Urothelium cell line (cell line): ENCODE results near the gene IDNK.
"Not testable (repeated sequence)": the region's sequence is repeated elsewhere in the genome, so short reads cannot be mapped to it uniquely, and the experiment has no call there.

Experiments
- DNase-seq: peaks from one replicate; pipeline ENCODE4 v3.0.0; 2011; ENCODE audit warnings: low spot score, mixed read lengths
- FAIRE-seq: peaks from 2 replicates; lab custom pipeline; 2011; peaks lifted over from hg19 to GRCh38; lab: Jason Lieb, UNC

IDNK gene

GRCh38 chr9:83622939-83623678 lies at the start of gene IDNK:
Gene IDNK (plus strand): TSS chr9:83623143. CDS start chr9:83623172, 29 bp downstream.
- FAIRE-seq (no peak), DNase-seq (peak; percentile 46)

DNA sequence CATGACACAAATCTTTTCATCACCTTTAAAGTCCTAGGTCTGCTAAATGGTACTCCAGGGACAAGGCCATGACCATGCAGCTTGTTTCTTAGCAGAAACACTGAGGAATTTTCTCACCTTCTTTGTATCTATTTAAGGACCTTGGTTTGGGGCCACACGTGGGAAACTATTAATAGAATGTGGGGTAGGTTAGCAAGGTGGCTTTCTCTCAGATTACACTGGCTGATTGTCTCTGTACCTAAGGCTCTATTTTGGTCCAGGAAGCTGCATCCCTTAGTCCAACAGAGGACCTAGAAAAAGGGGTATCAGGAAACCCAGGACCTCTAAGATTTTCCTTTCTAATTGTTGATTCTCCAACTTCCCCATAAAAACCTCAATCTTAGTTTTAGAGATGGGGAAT lies 48.5 kb upstream of the IDNK start:
- no peak for DNase-seq
- FAIRE-seq: no peak

DNA sequence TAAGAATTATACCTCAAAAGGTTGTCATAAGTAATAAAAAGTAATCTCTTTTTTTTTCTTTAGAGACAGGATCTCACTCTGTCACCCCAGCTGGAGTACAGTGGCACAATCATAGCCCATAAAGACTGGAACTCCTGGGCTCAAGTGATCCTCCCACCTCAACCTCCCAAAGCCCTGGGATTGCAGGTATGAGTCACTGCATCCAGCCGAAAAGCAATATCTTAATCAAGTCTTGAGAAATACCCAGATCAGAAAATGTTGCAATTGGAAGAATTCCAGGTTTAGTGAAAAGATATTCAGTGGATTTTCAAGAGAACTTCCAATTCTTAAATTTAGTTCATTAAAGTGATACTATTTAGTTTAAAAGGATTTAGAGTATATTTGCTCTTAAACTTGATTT lies 40.9 kb upstream of the IDNK start:
- DNase-seq: no peak
- FAIRE-seq: no peak

GRCh38 chr9:83583151-83584014 lies 39.6 kb upstream of the IDNK start:
- FAIRE-seq (no peak), DNase-seq (peak; percentile 57)

DNA sequence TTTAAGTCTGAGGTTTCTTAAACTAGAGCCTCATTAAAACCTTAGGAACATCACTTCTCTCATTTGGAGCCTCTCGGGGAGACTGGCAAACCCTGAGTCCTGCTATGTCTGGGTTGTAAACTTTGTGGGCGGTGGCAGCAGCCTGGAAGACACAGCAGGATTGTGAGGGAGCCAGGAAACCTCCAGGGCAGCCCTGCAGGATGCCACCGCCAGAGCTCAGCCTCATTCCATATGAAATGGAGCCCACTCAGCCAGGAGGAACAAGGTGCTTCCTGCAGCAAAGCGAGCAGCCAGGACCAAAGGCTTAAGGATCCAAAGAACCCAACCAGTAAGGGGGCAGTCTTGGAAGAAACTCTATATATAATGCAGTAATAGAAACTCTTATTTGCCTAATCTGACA lies 37.9 kb upstream of the IDNK start:
- FAIRE-seq (no peak), DNase-seq (no peak)

DNA sequence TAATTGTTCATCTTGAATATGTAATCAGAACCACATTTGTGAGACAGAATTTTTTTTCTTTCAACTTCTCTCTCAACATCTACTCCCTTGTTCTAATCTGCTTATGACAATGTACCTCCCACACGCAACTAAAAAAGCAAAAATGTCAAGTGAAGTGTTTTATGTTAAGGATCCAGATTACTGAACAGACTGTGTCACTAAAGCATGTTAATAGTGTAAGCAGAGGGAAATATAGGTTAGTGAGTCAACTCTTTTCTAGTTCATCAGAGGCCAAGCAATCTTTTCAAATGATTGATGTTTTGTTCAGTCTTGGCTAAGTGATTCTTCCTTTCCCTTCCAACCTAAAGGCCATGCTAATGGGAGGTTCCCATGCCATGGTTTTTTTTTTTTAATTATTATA lies 34.7 kb upstream of the IDNK start:
- FAIRE-seq (no peak), DNase-seq (no peak)

GRCh38 chr9:83596899-83597504 lies 25.9 kb upstream of the IDNK start:
- peak; percentile 52 for DNase-seq
- no peak for FAIRE-seq

DNA sequence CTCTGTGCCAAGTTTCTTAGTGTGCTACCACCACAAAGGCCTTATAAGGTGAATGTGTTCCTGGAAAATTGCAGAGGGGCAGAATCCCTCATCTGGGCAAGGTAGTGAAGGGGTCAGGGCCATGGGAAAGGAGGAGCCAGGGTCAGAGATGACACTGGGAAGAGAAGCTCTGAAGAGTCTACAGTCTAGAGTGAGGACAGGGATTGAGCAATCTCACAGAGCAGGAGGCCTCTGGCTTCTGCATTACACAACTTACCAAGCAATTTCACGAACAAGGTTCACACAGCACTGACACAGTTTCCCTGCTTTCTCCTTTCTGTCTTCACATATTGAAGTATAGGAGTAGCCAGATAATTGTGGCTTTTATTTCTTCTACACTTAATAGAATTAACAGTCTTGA lies 24.5 kb upstream of the IDNK start:
- FAIRE-seq (no peak), DNase-seq (no peak)

DNA sequence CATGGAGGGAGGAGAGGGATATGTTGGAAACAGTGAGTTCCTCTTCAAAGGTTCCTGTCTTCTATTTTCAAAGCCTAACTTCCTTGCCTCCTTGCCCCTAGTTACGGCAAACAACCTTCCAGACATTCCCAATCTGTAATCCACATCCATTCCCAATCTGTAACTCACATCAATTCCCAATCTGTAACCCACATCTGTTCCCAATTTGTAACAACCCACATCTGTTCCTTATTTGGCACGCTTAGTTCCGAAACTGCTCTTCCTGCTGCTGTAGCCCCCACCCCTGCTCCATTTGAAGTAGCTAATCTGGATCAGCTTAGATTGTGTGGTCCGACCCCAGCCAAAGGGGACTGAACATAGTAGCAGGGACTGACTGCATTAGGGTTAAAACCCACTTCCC lies 23.9 kb upstream of the IDNK start:
- DNase-seq (no peak), FAIRE-seq (no peak)

DNA sequence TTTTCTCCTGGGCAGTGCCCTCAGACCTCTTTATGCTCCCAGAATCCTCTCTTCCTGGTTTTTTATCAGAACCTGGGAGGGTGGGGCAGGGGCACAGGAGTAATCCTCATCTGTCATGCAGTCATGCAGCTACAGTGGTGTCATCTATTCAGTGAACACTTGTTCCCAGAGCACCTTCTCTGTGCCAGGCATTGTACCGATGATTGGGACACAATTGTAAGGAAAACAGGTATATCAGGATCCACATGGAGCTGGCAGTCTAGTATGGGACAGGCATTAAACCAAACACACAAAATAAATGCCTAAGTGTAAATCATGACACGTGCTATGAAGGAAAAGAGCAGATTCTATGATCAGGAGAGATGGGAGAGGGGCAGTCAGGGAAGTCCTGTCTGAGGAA lies 21.5 kb upstream of the IDNK start:
- DNase-seq (no peak), FAIRE-seq (no peak)

- FAIRE-seq: not testable (repeated sequence)
Observed at GRCh38 chr9:83607620-83608019, 15.3 kb upstream of the IDNK start.

DNA sequence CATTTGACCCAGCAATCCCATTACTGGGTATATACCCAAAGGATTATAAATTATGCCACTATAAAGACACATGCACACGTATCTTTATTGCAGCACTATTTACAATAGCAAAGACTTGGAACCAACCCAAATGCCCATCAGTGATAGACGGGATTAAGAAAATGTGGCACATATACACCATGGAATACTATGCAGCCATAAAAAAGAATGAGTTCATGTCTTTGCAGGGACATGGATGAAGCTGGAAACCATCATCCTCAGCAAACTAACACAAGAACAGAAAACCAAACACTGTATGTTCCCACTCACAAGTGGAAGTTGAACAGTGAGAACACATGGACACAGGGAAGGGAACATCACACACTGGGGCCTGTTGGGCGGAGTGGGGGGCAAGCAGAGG lies 9.6 kb upstream of the IDNK start:
- FAIRE-seq: not testable (repeated sequence)

More at GRCh38 chr9:83607620-83608019, 15.3 kb upstream of the IDNK start:
- not testable (repeated sequence) for DNase-seq

GRCh38 chr9:83617299-83617698 lies 5.6 kb upstream of the IDNK start:
- no peak for FAIRE-seq

More for the DNA sequence above, 9.6 kb upstream of the IDNK start:
- not testable (repeated sequence) for DNase-seq

GRCh38 chr9:83620841-83621636 lies 1.9 kb upstream of the IDNK start:
- DNase-seq: peak; percentile 47
- no peak for FAIRE-seq

More at GRCh38 chr9:83617299-83617698, 5.6 kb upstream of the IDNK start:
- DNase-seq: no peak

DNA sequence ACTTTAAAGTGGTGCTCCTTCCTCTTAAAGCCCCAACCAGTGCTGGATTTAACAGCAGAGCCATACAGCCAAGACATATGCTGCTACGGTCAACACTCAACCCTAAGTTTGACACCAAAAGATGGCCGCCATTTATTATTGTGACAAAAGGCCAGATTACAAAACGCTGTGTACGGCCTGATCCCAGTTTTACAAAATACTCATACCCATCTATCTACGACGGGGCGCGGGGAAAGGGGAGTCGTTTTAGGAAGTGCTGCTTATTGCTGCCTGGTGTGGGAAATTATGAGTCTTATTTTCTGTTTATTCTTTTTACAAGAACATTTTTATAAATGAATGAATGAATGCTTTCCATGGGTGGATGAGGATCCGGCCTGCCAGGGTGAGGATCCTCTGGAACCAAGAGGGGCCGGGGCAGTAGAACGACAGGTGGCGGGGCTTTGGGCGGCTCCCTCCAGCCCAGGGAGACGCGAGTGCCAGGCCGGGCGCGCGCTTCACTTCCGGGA lies 457 bp upstream of the IDNK start:
- no peak for DNase-seq
- no peak for FAIRE-seq

DNA sequence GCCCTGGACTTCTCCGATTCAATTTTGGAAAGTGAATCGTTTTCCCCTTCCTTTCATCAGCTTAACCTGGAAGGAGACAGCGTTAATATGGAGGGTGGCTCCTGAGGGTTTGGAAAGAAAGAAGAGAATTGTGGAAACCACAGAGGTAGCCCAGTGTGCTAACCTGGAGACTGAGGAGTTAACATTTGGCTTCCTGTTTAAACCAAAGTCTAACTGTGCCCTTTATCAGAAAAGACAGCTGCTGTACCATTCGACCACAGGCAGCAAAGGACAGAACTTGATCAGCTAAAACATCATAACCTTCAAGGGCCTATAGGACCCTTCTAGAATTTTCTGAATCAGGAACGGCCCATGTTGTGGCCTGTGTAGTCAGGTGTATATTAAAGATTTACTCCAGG lies 735 bp downstream of the IDNK start:
- FAIRE-seq: no peak
- no peak for DNase-seq

DNA sequence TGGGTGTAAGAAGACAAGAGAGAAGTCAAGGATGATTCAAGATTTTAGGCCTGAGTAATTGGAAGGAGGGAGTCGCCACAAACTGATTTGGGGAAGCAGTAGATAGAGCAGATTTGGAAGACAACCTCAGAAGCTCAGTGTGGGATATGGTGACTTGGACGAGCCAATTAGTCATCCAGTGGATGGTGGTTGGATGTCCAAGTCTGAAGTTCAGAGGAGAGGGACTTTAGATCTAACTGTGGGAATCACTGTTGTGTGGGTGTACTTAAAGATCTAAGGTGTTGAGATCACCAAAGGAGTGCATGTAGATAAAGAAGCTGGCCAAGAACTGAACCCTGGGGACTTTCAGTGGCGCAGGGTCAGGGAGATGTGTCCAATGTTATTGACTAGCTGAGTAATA lies 2.2 kb downstream of the IDNK start:
- FAIRE-seq (no peak), DNase-seq (no peak)

DNA sequence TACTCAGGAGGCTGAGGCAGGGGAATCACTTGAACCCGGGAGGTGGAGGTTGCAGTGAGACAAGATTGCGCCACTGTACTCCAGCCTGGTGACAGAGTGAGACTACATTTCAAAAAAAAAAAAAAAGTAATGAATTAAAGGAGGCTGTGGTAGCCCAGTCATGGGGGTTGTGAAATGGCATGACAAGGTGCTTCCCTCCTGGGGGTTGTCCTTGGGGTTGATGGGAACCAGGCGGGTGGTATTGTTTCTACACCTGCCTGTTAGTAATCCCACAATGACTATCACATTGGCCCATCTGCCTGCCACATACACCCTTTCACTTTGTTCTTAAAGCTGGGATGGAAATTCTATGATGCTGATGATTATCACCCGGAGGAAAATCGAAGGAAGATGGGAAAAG lies 5.6 kb downstream of the IDNK start:
- FAIRE-seq (no peak), DNase-seq (no peak)

DNA sequence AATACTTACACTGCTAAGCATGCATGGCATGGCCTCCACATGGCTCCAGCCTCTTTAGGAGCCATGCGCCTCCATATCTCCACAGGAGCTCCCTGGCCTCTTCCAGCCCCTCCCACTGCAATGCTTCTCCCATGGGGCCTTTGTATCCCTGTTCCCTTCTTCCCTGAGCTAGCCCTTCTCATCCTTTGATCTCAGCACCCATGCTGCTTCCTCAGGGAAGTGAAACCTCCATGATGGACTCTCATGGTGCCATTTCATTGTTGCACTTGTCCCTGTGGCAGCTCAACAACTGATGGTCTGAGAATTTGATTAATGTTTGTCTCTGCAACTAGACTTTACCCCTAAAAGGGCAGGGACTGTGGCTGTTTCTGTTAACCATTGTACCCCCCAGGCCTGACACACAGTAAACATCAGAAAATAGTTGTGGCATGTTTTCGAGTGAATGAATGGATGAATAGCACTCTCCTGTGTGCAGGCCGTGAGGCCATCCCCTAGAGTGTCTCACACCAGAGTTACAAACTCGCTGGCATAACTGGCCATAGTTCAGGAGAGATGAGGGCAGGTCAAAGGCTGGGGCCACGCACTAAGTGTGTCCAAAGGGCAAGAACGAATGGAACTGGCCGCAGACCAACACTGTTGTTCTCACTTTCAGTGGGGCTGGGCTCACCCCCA lies 6.6 kb downstream of the IDNK start:
- FAIRE-seq (no peak), DNase-seq (no peak)

- no peak for FAIRE-seq
- DNase-seq: no peak
Observed at GRCh38 chr9:83630938-83631457, 8.1 kb downstream of the IDNK start.
